Endothelial cell of umbilical vein (primary cell): Measurements from ENCODE around the gene FRMD4A. TPM values are rescaled to one million over a fixed set of nuclear protein-coding genes. Genes with fewer than 3 reads are reported as not detected.

ENCODE experiments used
- BruUV-seq: library from RNA; stranded (reverse); fragments of 400-500 nt; replicated peaks from 2 replicates; lab custom pipeline; 2021; lab: Mats Ljungman, UMichigan
- CTCF ChIA-PET: fragments of 300-600, 350-600 bp; sonication (Branson Sonifier 250); formaldehyde crosslinking; loops from one replicate; lab custom pipeline; 2021; ENCODE audit warnings: antibody characterized with exemption, inconsistent platforms; lab: Charles Lee
- POLR2A ChIA-PET: fragments of 300-600, 350-600 bp; sonication (Branson Sonifier 250); formaldehyde crosslinking; loops from one replicate; lab custom pipeline; 2021; ENCODE audit warnings: antibody characterized with exemption, inconsistent platforms; lab: Charles Lee
- DNase-seq: peaks from one replicate; pipeline ENCODE4 v3.0.0-alpha.2; 2011; ENCODE audit warnings: low read depth, low spot score
- FAIRE-seq: peaks from 2 replicates; lab custom pipeline; 2011; peaks lifted over from hg19 to GRCh38; lab: Jason Lieb, UNC
- H2AFZ ChIP-seq: 2 replicates; pipeline ENCODE4 v1.6.0; 2012; ENCODE audit warnings: low read depth, low read length, control low read depth, inconsistent platforms
- H3K27ac ChIP-seq: 2 replicates; pipeline ENCODE4 v1.5.1; 2011; ENCODE audit warnings: low read depth, mild to moderate bottlenecking, control low read depth, low read length, moderate library complexity; ENCODE audit not compliant: insufficient read depth
- H3K27me3 ChIP-seq, 2 experiments: 2 replicates each; pipeline versions ENCODE4 v1.6.0 to v1.6.1; 2011; ENCODE audit warnings: low read length in 2 of 2, mixed read lengths in 1 of 2; ENCODE audit not compliant: control insufficient read depth in 2 of 2, insufficient read depth in 2 of 2
- H3K36me3 ChIP-seq, 2 experiments: 2 replicates in 1 of 2; 3 replicates in 1 of 2; pipeline ENCODE4 v1.5.1; 2011; ENCODE audit warnings: low read length in 2 of 2, mild to moderate bottlenecking in 1 of 2, moderate library complexity in 1 of 2; ENCODE audit not compliant: control insufficient read depth in 2 of 2, insufficient read depth in 2 of 2; ENCODE audit errors: extremely low read depth in 1 of 2
- H3K4me1 ChIP-seq: 3 replicates; pipeline ENCODE4 v1.5.1; 2011; ENCODE audit warnings: mild to moderate bottlenecking, low read length; ENCODE audit not compliant: control insufficient read depth, insufficient read depth; ENCODE audit errors: extremely low read depth
- H3K4me2 ChIP-seq: 2 replicates; pipeline ENCODE4 v1.6.1; 2011; ENCODE audit warnings: low read length, control low read depth, mixed read lengths; ENCODE audit not compliant: insufficient read depth
- H3K4me3 ChIP-seq, 3 experiments: fragments of 200-600 bp in 1 of 3; sonication (generic), shearing (Covaris generic) in 1 of 3; replicated peaks in 1 of 3; 2 replicates each; pipeline ENCODE4 v1.5.1; 2011 to 2016; ENCODE audit warnings: control low read depth in 3 of 3, low read length in 3 of 3, mild to moderate bottlenecking in 2 of 3, inconsistent platforms in 1 of 3, low read depth in 1 of 3, moderate library complexity in 1 of 3; ENCODE audit not compliant: insufficient read depth in 1 of 3
- H3K79me2 ChIP-seq: 2 replicates; pipeline ENCODE4 v1.6.0; 2012; ENCODE audit warnings: low read length, inconsistent platforms; ENCODE audit not compliant: control insufficient read depth, insufficient read depth
- H3K9ac ChIP-seq: replicated peaks from 2 replicates; pipeline ENCODE3; 2011; ENCODE audit warnings: low read length, control low read depth; ENCODE audit not compliant: insufficient read depth; ENCODE audit errors: extremely low read depth
- H3K9me1 ChIP-seq: replicated peaks from 3 replicates; pipeline ENCODE4 v1.6.0; 2011; ENCODE audit warnings: mild to moderate bottlenecking, low read length; ENCODE audit not compliant: control insufficient read depth, insufficient read depth; ENCODE audit errors: extremely low read depth
- H3K9me3 ChIP-seq: replicated peaks from 2 replicates; pipeline ENCODE4 v1.5.1; 2012; ENCODE audit warnings: low read length, inconsistent platforms; ENCODE audit not compliant: control insufficient read depth, insufficient read depth
- H4K20me1 ChIP-seq: replicated peaks from 2 replicates; pipeline ENCODE3; 2011; ENCODE audit warnings: mild to moderate bottlenecking, low read length; ENCODE audit not compliant: control insufficient read depth, insufficient read depth; ENCODE audit errors: extremely low read depth
- CTCF ChIP-seq, 2 donors: IDR thresholded peaks; 1 replicate in 1 of 2; 2 replicates in 1 of 2; pipeline ENCODE4 v1.5.1; 2011; ENCODE audit warnings: low read length in 2 of 2, mild to moderate bottlenecking in 2 of 2, moderate library complexity in 2 of 2, control low read depth in 1 of 2, inconsistent platforms in 1 of 2, low read depth in 1 of 2; ENCODE audit not compliant: insufficient read depth in 1 of 2; ENCODE audit errors: extremely low read depth in 1 of 2
- EZH2 ChIP-seq: IDR thresholded peaks from 2 replicates; pipeline ENCODE4 v1.6.1; 2012; ENCODE audit warnings: borderline replicate concordance, low read depth, mild to moderate bottlenecking, moderate library complexity, low read length, inconsistent platforms; ENCODE audit not compliant: severe bottlenecking
- FOS ChIP-seq: IDR thresholded peaks from 2 replicates; pipeline ENCODE4 v1.6.1; 2011; ENCODE audit warnings: mild to moderate bottlenecking, low read length, moderate library complexity, borderline replicate concordance; ENCODE audit not compliant: insufficient read depth
- GATA2 ChIP-seq: IDR thresholded peaks from 2 replicates; pipeline ENCODE4 v1.7.0; 2011; ENCODE audit warnings: low read depth, mild to moderate bottlenecking, moderate library complexity, mixed read lengths, low read length; ENCODE audit not compliant: insufficient read length, insufficient read depth
- JUN ChIP-seq: IDR thresholded peaks from 2 replicates; pipeline ENCODE4 v1.6.1; 2011; ENCODE audit warnings: borderline replicate concordance, low read depth; ENCODE audit not compliant: insufficient read length, insufficient read depth
- MYC ChIP-seq: IDR thresholded peaks from one replicate; pipeline ENCODE4 v1.6.1; 2011; ENCODE audit warnings: mild to moderate bottlenecking, low read depth, low read length
- POLR2A ChIP-seq: IDR thresholded peaks from 2 replicates; pipeline ENCODE4 v1.6.1; 2012; ENCODE audit warnings: low read depth, mild to moderate bottlenecking, control low read depth, low read length
- POLR2AphosphoS5 ChIP-seq: IDR thresholded peaks from 2 replicates; pipeline ENCODE4 v1.6.1; 2012; ENCODE audit warnings: low read depth, mild to moderate bottlenecking, control low read depth, low read length, moderate library complexity; ENCODE audit not compliant: insufficient read depth
- dilution Hi-C: fragments of 300-500 bp; cut with MboI; formaldehyde crosslinking; loops from one replicate; pipeline ENCODE4 v1.15.0; 2019; ENCODE audit warnings: low sequenced_read_pairs; ENCODE audit not compliant: extremely low pct_ligation_motif_present
- intact Hi-C: fragments of 100-400 bp; cut with micrococcal nuclease; formaldehyde crosslinking; loops from one replicate; pipeline ENCODE4 v1.10.0; 2022
- polyA plus RNA-seq, 4 experiments: library from polyadenylated mRNA; depleted of rRNA in 3 of 4; stranded (reverse) in 3 of 4; unstranded in 1 of 4; fragments of >200 nt; gene quantifications; 2 replicates each; pipeline versions ENCODE4 v1.2.1 to v1.2.3, GENCODE V29; 2011 to 2012; ENCODE audit warnings: missing spikeins in 1 of 4
- total RNA-seq: library from RNA; stranded (reverse); gene quantifications from 2 replicates; pipeline ENCODE4 v1.2.3, GENCODE V29; 2021
- TF ChIP-seq, protein P1 (sequence below): IDR thresholded peaks from 2 replicates; pipeline ENCODE4 v1.6.1; 2011; ENCODE audit not compliant: insufficient read depth, insufficient read length

The FRMD4A gene
- total and polyA plus RNA-seq, 2 donors (not counting 3 experiments of a cell fraction or from before 2014, with no cell fraction given) = 123 to 148 TPM

DNA sequence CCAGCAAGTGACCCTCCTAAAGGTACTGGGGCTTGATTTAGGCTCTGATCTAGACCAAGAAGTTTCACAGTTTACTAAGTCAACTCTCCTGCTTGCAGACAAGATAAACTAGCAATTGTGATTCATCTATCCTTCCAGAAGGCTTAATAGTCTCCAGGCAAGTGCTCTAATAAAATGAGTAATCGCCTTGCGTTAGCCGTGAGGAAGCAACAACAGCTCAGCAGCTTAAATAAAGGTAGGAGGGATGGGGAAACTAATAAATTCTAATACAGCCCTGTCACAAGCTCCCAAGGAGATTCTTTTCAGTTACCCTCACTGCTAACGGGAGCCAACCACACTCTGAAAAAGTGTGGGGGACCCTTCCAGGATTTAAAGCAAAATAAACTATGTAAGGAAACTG is 48.4 kb downstream of the FRMD4A start:
- H3K9me3 ChIP-seq = no peaks in the 10 kb centered on the region
- no peak for FAIRE-seq
- no peak for TF ChIP-seq EZH2
- no peak for TF ChIP-seq CTCF (IDR thresholded peaks at IDR 0.05; ENCODE audit: extremely low read depth in 1 of 2, insufficient read depth in 1 of 2, low read depth in 1 of 2, low read length in 2 of 2)
- TF ChIP-seq GATA2 = no peak
- no peak for TF ChIP-seq FOS
- no peak for TF ChIP-seq POLR2AphosphoS5
- TF ChIP-seq, protein P1, sequence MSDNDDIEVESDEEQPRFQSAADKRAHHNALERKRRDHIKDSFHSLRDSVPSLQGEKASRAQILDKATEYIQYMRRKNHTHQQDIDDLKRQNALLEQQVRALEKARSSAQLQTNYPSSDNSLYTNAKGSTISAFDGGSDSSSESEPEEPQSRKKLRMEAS = no peak
- TF ChIP-seq POLR2A = no peak
- no peak for TF ChIP-seq JUN
- TF ChIP-seq MYC = no peak
- no peak overlapping the region for H3K4me3 ChIP-seq
- peaks cover 10 to 13% of the 10 kb centered on the region in 2 experiments for H3K27me3 ChIP-seq
- ChIA-PET POLR2A (no interaction called here), CTCF (interaction anchor here (1.0 to 1.3 kb wide), 2 partner anchors 13 to 85 kb away, joined by 3 to 4 read pairs; no protein-coding TSS in a partner anchor)
- H3K79me2 ChIP-seq = no peaks in the 10 kb centered on the region
- no peaks in the 10 kb centered on the region for H3K9me1 ChIP-seq
- no peak overlapping the region for H3K9ac ChIP-seq
- no peaks in the 10 kb centered on the region for H3K4me1 ChIP-seq
- intact Hi-C loops = no loop called here
- H3K27ac ChIP-seq = no peak overlapping the region
- DNase-seq = no peak
- no peak overlapping the region for H3K4me2 ChIP-seq
- no TSS peak for BruUV-seq
- no peak overlapping the region for H2AFZ ChIP-seq
- H3K36me3 ChIP-seq = no peaks in the 10 kb centered on the region
- H4K20me1 ChIP-seq = no peaks in the 10 kb centered on the region
- dilution Hi-C loops = no loop called here
